HG02981 (cell line): ENCODE results near the gene SNTA1.
A peak's percentile ranks its signal among the peaks of the same experiment; 100 is the strongest.
"Not testable (repeated sequence)": the region's sequence is repeated elsewhere in the genome, so short reads cannot be mapped to it uniquely, and the experiment has no call there.

Source experiments
- ATAC-seq: cut with Tn5 transposase; IDR thresholded peaks from one replicate; pipeline ENCODE4 v1.9.1; 2021; ENCODE audit warnings: mild to moderate bottlenecking, moderate library complexity; ENCODE audit not compliant: unreplicated experiment

SNTA1 gene

DNA sequence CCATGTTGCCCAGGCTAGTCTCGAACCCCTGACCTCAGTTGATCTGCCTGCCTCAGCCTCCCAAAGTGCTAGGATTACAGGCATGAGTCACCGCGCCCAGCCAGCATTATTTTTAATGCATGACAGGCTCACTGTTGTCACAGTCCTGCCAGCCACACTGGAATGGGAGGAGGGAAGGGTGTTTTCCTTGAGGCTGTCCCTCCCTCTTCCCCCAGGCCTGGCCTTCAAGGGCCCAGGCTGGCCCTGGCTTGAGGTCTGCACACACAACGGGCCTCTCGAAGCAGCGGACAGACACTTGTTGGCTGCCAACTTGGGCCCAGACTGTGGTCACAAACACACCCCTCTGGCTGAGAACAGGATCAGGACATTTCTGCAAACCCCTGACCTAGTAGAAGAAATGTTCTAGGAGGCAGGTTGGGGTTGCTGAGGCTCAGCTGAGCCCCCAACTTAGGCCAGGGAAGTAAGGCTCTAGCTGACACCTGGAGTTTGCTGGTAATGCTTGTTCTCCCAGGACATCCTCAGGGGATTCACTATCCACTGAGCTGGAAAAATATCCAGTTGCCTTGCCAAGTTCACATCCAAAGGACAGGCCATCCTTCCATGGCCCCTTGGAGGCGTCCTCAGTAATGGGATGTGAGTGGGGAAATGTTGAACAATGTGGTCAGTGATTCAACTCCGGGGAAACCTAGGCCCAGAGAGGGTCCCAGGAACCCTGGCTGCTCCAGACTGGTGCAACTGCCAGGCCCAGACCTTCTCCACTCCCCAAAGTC lies 9.9 kb downstream of the SNTA1 start:
- ATAC-seq: no peak

DNA sequence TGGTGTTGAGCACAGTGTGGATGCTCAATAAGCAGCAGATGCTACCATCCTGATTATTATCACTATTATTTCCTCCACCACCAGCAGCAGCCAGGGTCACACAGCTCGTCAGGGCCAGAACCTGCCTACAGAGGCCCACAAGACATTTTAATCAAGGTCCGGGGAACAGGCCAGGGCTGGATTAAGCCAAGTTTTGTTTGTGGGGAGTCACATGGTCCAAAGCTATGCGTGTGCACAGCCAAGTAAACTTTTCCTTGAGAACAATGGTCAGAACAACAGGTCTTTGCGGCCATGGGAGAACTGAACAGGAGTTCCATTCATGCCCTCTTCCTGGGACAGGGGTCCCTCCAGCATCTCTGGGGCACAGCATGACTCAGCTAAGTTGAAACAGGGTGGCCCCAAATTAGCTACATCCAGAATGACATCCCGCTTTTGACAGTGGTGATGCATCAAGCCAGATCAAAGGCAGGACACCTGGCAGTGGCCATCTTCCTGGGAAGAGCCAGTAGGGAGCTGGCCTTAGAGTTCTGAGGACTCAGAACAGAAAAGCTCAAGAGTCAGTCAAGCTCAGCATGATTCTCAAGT lies 11.7 kb downstream of the SNTA1 start:
- ATAC-seq: no peak

DNA sequence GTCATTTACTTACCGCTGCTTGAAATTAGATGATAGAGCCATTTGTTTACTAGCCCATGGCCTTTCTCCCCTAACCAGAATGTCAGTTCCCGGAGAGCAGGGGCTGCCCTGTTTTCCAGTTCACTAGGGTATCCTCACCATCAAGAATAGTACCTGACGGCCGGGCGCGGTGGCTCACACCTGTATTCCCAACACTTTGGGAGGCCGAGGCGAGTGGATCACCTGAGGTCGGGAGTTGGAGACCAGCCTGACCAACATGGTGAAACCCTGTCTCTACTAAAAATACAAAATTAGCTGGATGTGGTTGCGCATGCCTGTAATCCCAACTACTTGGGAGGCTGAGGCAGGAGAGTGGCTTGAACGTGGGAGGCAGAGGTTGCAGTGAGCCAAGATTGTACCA lies 19.7 kb downstream of the SNTA1 start:
- ATAC-seq: not testable (repeated sequence)

DNA sequence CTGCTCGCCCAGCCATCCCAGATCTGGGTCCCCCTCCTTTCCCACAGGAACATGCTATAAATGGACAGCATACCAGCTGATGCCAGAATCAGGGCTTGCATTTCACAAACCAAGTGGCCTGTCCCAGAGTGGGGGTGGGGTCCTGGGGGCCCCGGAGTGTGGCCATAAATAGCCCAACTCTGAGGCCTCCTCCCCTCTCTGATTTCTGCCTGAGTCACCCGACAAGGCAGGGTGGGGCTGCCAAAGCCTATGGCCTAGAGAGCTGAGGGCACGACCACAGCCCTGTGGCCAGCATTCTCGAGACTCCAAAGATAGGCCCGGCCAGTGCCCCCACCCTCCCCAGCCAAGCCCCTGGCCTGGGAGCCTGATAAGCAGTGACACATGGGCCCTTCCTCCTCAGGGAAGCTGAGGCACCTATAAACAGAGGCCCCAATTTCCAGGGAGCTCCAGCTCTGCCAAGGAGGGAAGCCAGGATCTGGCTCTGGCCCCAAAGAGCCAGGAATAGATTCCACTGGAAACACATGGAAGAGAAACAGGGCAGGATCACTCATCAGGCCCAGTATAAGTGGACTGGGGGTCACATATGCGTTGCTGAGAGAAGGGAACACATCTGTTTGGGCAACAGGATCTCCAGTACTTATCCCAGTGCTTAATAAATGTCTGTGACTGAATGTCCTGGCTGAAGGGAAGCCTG lies 20.3 kb downstream of the SNTA1 start:
- ATAC-seq: no peak

GRCh38 chr20:33419140-33419974 lies 24.2 kb downstream of the SNTA1 start:
- no peak for ATAC-seq

DNA sequence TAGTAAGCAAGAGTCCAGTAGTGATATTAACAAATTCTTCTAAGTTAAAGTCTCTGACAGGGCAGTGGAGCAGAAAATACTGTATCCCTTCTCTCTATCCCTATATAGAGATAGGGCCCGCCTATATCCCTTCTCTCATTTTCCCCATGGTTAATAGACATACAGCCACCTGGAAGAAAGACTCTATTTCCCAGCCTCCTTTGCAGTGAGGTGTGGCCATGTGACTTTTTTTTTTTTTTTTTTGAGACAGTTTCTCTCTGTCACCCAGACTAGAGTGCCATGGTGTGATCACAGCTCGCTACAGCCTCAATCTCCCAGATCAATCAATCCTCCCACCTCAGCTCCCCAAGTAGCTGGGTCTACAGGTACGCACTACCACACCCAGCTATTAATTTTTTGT lies 25.5 kb downstream of the SNTA1 start:
- ATAC-seq: no peak

DNA sequence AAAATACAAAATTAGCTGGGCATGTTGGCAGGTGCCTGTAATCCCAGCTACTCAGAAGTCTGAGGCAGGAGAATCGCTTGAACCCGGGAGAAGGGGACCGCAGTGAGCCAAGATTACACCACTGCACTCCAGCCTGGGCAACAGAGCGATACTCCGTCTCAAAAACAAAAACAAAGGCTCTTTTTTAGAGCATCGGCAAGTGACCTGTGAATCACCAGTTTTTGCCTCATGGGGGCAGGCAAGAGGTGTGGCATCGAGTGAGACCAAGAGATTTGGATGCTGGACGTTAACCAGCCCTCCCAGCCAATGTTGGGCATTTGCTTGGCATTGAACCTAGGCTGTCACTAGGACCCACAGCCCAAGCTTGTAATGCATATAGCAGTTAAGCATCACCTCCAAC lies 27.6 kb downstream of the SNTA1 start:
- ATAC-seq: no peak

DNA sequence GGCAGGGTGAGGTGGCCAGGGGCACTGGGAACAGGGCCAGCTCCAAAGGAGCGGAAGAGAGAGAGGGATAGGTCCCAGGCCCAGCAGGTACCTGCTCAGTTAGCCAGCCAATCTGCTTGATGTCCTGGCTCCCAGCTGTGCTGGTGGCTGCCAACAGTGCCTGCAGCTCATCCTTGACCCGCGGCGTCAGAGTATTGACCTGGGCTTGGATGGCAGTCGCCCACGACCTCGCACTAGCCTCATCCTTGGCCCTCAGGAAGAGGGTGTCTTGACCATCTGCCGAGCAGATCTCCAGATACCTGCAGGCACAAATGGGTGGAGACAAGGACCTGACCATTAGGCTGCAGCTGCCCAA lies 31.1 kb downstream of the SNTA1 start:
- ATAC-seq: no peak

DNA sequence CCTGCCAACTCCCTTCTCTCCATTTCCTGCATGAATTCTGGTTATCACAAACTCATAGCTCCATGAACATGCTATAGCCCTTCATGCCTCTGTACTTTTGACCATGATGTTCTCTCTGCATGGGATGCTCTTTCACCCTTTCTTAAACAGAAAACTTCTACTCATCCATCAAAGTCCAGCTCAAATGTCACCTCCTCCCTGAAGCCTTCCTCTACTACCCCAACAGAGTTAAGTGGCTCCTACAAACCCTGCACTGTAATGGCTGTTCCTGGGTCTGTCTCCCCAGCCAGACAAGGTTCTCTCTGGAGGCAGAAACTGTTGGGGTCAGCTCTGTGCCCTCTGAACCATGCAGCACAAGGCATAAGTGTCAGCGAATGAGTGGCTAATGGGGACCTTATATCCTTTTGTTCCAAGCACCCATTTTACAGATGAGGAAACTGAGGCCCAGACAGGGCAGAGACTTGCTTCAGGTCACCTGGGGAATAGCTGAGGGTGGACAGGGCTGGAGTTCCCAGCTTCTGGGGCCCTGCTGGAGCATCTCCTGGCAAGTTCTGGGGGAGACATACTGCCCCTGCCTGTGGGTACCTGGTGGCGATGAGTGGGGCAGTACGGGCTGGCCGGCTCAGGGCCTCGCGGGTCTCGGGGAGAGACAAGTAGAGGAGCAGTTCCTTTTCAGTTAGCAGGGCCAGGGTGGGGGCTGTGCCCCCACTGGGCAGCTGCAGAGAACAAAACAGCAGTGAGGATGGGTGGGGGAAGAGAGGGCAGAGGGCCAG lies 31.7 kb downstream of the SNTA1 start:
- ATAC-seq: no peak

DNA sequence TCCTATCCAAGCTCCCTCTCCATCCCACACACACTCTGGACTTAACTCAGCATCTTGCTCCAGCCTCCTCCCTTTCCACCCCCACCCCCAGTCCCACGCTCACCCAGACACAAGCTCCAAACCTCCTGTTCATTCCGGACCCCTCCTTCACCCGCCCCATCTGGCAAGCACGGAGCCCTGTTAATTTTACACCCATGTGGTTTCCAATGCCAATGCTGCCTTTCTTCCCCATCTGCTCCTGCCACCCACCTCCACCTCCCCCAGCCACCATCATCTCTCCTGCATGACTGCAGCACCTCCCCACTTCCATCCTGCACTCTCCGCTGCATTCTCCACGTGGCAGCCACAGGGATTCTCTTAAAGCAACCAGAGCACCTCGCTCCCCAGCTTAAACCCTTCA lies 32.3 kb downstream of the SNTA1 start:
- no peak for ATAC-seq

GRCh38 chr20:33410081-33410742 lies 33.4 kb downstream of the SNTA1 start:
- no peak for ATAC-seq

- ATAC-seq: no peak
Measured at GRCh38 chr20:33408716-33409654, 34.6 kb downstream of the SNTA1 start.

DNA sequence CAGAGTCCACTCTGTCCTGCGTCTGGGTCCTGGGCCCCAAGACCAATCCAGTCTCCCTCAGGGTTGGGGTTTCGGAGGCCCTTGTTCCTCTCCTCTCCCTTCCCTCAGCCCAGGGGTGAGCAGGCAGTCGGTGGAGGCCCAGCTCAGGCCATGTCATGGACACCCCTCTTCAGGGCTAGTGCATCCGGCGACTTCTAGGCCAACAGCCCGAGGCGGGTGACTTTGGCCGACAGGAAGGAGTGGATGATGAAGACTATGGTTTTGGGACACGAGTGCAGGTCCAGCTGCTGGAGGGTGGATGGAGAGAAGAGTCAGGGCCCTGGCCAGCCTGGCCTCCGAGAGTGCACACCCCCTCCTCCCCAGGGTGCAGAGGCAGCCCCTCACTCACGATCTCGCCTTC lies 35.2 kb downstream of the SNTA1 start:
- no peak for ATAC-seq

DNA sequence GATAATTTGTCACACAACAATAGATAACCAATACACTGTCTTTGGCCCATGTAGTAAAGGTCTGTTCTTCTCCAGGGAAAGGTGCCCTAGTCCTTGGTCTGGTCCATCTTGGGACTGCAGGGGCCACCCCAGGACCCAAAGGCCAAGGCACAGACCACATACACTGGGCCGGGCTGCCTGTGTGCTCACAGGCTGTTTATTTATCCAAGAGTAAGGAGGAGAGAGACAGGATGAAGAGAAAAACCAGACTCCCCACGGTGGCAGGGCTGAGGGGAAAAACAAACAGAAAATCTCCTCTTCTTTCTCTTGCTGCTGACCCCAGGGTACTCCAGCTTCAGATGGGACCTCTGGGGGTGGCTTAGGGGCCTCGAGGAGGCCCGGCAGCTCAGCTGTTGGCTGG lies 35.8 kb downstream of the SNTA1 start:
- no peak for ATAC-seq

- ATAC-seq: no peak
Measured at GRCh38 chr20:33407251-33407650, 36.3 kb downstream of the SNTA1 start.

- no peak for ATAC-seq
Measured at GRCh38 chr20:33404281-33404680, 39.3 kb downstream of the SNTA1 start.

- no peak for ATAC-seq
Measured at GRCh38 chr20:33401921-33402369, 41.6 kb downstream of the SNTA1 start.

DNA sequence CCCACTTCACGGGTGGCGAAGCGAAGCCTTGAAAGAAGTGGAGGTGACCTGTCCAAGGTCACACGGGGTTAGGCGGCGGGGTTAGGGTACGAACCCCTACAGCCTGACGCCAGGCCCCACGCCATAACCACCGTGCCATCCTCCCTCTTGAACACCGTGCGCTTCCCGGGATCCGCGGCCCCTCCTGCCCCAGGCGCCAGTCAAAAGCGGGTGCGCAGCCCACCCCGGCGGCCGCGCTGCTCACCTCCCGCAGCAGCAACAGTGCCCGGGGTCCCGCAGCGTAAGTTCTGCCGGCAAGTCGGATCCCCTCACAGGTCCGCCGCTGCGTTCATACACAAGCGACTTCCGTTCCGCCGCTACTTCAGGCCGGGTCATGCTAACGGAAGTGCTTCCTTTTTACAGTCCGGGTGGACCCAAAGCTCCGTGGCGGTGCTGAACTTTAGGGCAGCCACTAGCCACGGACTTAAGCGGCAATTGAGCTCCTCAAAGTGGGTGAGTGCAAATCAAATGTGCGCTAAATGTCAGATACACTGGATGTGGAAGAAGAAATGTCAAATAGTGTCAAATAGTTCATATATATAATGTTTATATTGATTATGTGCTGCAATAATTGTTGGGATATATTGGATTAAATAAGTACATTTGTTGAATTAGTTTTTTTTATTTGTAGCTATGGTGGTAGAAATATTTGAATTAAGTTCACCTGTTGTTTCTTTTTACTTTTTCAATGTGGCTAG lies 42.2 kb downstream of the SNTA1 start, which contains the start of gene CDK5RAP1:
TSS of gene CDK5RAP1 (minus strand) at position 336 of the 737 bp plus-strand sequence. CDS start 4,455 bp downstream, outside the sequence.
- ATAC-seq: peak; percentile 84
